Stimulated activated CD8-positive, alpha-beta memory T cell treated with anti-CD3 and anti-CD28 coated beads, Interleukin-12 subunit alpha, Interleukin-12 subunit beta, amount 100 ng/mL, for 1 hour (primary cell): ENCODE results near the gene NATD1.

Experiments
- DNase-seq: peaks from one replicate; pipeline ENCODE4 v3.0.0-alpha.2; 2020; ENCODE audit warnings: low read depth

The NATD1 gene

GRCh38 chr17:21214777-21215541 lies 38.3 kb downstream of the NATD1 start:
- DNase-seq, result no peak

- DNase-seq, result peak; percentile 88
Observed at GRCh38 chr17:21214015-21214776, 39.0 kb downstream of the NATD1 start, which contains the start of gene TMEM11. Gene TMEM11, minus strand, starts transcription at chr17:21214161. Its CDS starts 9 bp downstream, at chr17:21214152.

- DNase-seq, result no peak
Observed at GRCh38 chr17:21213638-21214014, 39.6 kb downstream of the NATD1 start.

- no peak for DNase-seq
Observed at GRCh38 chr17:21212826-21213637, 40.2 kb downstream of the NATD1 start.

GRCh38 chr17:21211825-21212479 lies 41.3 kb downstream of the NATD1 start:
- no peak for DNase-seq

- DNase-seq, result no peak
Observed at GRCh38 chr17:21210411-21211076, 42.7 kb downstream of the NATD1 start.

- DNase-seq, result no peak
Observed at GRCh38 chr17:21209511-21210175, 43.6 kb downstream of the NATD1 start.

- no peak for DNase-seq
Observed at GRCh38 chr17:21208352-21208751, 44.9 kb downstream of the NATD1 start.

GRCh38 chr17:21204935-21205334 lies 48.3 kb downstream of the NATD1 start:
- DNase-seq, result no peak

- no peak for DNase-seq
Observed at GRCh38 chr17:21202512-21202911, 50.7 kb downstream of the NATD1 start.

- no peak for DNase-seq
Observed at GRCh38 chr17:21201874-21202273, 51.3 kb downstream of the NATD1 start.

GRCh38 chr17:21201298-21201595 lies 52.0 kb downstream of the NATD1 start:
- DNase-seq, result no peak

- DNase-seq, result no peak
Observed at GRCh38 chr17:21200590-21201297, 52.5 kb downstream of the NATD1 start.

- DNase-seq, result no peak
Observed at GRCh38 chr17:21199856-21200255, 53.4 kb downstream of the NATD1 start.

- DNase-seq, result no peak
Observed at GRCh38 chr17:21199311-21199710, 53.9 kb downstream of the NATD1 start.

- no peak for DNase-seq
Observed at GRCh38 chr17:21198411-21198810, 54.8 kb downstream of the NATD1 start.

- DNase-seq, result no peak
Observed at GRCh38 chr17:21196126-21196525, 57.1 kb downstream of the NATD1 start.

GRCh38 chr17:21194703-21195102 lies 58.5 kb downstream of the NATD1 start:
- no peak for DNase-seq

- DNase-seq, result no peak
Observed at GRCh38 chr17:21194226-21194625, 59.0 kb downstream of the NATD1 start.

GRCh38 chr17:21193031-21193430 lies 60.2 kb downstream of the NATD1 start:
- DNase-seq, result no peak
